Measurements from ENCODE around the gene CD200.
"Not testable (repeated sequence)": the region's sequence is repeated elsewhere in the genome, so short reads cannot be mapped to it uniquely, and the experiment has no call there.

The CD200 gene

DNA sequence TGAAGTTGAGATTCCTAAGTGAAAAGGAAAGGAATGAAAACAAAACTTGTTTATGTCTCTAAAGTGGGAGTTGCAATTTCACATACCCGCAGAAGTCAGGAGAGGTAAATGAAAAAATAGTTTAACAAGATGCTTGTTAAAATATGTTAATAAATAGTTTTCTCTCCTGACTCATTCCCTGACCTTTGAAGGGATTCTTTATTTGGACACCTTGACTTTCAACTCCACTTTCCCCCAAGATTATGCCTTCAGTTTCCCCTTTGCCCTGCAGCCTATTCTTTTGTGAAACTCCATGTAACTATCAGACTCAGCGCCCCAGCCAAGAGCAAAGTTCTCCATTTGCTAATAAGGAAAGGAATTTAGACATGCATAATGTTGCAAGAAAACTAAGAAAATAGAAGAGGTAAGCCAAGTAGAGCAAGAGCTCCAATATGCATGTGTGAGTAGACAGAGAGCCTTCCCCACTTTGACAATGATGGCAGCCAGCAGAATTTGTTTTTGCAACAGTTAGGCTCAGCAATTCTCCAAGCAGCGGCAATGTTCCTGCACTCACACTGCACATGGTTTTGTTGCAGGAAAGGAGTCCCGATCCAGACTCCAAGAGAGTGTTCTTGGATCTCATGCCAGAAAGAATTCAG, 61.2 kb downstream of the CD200 start:
- TF ChIP-seq, protein P1, sequence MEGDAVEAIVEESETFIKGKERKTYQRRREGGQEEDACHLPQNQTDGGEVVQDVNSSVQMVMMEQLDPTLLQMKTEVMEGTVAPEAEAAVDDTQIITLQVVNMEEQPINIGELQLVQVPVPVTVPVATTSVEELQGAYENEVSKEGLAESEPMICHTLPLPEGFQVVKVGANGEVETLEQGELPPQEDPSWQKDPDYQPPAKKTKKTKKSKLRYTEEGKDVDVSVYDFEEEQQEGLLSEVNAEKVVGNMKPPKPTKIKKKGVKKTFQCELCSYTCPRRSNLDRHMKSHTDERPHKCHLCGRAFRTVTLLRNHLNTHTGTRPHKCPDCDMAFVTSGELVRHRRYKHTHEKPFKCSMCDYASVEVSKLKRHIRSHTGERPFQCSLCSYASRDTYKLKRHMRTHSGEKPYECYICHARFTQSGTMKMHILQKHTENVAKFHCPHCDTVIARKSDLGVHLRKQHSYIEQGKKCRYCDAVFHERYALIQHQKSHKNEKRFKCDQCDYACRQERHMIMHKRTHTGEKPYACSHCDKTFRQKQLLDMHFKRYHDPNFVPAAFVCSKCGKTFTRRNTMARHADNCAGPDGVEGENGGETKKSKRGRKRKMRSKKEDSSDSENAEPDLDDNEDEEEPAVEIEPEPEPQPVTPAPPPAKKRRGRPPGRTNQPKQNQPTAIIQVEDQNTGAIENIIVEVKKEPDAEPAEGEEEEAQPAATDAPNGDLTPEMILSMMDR (IDR thresholded peaks at IDR 0.05): no peak
- TF ChIP-seq ZFX (IDR thresholded peaks at IDR 0.05; ENCODE audit: borderline replicate concordance): no peak
- H3K27ac ChIP-seq: no peak overlapping the region

DNA sequence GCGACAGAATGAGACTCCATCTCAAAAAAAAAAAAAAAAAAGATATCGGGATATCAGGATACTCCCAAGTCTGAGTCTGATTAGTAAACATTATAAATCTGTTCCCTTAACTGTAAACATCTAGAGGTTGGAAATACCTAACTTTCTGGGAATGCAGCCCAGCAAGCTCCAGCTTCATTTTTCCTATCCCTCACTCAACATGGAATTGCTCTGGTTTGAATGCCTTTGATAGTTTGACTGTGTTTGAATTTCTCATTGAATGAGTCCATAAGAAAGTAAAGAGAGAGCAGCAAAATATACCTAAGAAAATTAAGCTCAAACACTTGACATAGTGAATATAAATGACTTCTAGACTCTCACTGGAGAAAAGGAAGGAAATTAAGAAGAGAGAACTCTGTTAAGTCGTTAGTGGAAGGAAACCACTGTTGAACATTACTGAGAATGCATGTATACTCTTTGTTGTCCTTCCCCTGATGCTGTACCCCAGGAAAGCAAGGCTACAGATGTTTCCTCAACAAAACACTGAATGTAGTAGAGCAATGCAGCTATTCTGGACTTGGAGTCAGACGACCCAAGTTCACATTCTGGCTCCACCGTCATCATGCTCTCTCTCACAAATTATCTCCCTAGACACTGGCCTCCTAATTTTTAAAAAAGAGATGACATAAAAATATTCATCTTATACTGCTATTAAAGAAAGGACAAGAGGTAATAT, 62.4 kb downstream of the CD200 start:
- no peak for TF ChIP-seq ZFX (IDR thresholded peaks at IDR 0.05; ENCODE audit: borderline replicate concordance)
- TF ChIP-seq, protein P1 (IDR thresholded peaks at IDR 0.05): no peak
- no peak overlapping the region for H3K27ac ChIP-seq

DNA sequence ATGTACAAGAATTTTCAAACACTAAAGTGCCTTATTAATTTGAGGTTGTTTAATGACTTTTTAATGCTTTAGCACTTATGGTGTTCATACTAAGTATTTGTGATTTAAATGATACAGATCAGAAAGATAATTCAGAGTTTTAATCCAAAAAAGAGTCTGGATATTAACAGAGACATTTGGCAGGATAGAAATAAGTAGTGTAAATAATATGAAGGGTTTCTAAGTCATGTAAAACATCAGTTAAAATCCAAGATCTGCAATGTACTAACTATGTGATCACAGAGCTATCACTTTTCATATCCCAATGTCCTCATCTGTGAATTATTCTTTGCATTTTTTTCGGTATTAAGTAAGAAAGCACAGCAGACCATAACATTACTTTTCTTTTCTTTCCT, 62.9 kb downstream of the CD200 start:
- no peak overlapping the region for H3K27ac ChIP-seq
- TF ChIP-seq, protein P1 (IDR thresholded peaks at IDR 0.05): no peak
- TF ChIP-seq ZFX (IDR thresholded peaks at IDR 0.05; ENCODE audit: borderline replicate concordance): no peak

DNA sequence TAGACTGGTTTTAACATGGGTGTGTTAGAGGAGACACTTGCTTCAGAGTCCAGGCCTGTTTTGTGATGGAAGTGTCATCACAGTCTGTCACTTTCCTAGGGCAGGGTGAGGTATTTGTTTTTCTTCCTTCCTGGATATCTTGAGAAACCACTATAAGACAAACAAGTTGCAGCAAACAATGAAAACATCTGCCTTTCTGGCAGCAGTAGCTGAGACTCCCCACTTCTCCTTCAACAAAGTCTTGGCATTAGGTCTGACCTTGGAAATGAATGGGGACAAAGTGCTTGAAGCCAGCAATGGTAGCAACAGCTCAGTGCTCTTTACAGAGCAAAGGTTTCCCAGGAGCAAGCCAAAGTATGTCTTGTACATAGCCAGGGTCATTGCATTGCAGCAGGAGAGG, 64.6 kb downstream of the CD200 start:
- TF ChIP-seq, protein P1 (IDR thresholded peaks at IDR 0.05): no peak
- TF ChIP-seq ZFX (IDR thresholded peaks at IDR 0.05; ENCODE audit: borderline replicate concordance): no peak
- H3K27ac ChIP-seq: no peak overlapping the region

DNA sequence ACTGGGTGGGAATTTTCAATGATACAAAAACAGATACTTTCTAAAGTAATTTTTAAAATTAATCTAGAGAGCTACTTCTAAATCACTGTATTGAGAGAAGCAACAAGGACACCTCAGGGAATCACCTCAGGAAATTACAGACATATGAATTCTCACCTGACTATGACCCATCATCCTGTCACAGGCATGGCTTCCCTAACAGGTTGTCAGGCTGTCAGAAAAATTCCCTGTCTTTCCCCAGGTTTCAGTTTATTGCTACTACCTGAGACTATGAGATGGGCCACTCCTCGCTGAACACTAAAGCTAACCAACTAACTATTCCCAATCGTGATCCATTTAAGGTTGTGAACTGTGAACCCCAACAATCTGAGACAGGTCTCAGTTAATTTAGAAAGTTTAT, 66.1 kb downstream of the CD200 start:
- no peak for TF ChIP-seq ZFX (IDR thresholded peaks at IDR 0.05; ENCODE audit: borderline replicate concordance)
- H3K27ac ChIP-seq: no peak overlapping the region

DNA sequence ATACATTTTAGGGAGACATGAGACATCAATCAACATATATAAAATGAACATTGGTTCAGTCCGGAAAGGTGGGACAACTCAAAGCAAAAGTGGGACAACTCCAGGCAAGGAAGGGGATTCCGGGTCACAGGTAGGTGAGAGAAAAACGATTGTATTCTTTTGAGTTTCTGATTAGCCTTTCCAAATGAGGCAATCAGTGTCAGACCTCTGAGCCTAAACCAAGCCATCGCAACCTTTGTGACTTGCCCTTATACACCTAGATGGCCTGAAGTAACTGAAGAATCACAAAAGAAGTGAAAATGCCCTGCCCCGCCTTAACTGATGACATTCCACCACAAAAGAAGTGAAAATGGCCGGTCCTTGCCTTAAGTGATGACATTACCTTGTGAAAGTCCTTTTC, 66.6 kb downstream of the CD200 start:
- H3K27ac ChIP-seq: not testable (repeated sequence)

DNA sequence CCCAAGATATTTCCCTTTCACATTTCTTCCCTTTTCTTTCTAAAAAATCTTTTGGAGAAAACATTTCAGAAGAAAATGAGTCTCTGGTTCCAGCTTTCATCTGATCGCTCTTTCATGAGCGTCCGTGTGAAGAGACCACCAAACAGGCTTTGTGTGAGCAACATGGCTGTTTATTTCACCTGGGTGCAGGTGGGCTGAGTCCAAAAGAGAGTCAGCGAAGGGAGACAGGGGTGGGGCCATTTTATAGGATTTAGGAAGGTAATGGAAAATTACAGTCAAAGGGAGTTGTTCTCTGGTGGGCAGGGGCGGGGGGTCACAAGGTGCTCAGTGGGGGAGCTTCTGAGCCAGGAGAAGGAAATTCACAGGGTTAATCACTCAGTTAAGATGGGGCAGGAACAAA, 67.4 kb downstream of the CD200 start:
- H3K27ac ChIP-seq: not testable (repeated sequence)

DNA sequence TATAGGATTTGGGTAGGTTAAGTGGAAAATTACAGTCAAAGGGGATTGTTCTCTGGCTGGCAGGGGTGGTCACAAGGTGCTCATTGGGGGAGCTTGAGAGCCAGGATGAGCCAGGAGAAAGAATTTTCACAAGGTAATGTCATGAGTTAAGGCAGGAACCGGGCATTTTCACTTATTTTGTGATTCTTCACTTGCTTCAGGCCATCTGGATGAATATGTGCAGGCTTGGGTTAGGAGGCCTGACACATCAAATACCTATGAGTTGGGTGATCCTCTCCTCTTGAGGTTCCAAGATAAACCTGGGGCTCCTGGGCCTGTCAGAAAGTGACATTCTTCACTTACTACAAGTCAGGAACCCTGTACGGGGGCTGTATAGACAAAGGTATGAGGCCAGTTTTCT, 68.7 kb downstream of the CD200 start:
- TF ChIP-seq ZFX (IDR thresholded peaks at IDR 0.05; ENCODE audit: borderline replicate concordance): no peak
- TF ChIP-seq, protein P1 (IDR thresholded peaks at IDR 0.05): no peak
- H3K27ac ChIP-seq: no peak overlapping the region

DNA sequence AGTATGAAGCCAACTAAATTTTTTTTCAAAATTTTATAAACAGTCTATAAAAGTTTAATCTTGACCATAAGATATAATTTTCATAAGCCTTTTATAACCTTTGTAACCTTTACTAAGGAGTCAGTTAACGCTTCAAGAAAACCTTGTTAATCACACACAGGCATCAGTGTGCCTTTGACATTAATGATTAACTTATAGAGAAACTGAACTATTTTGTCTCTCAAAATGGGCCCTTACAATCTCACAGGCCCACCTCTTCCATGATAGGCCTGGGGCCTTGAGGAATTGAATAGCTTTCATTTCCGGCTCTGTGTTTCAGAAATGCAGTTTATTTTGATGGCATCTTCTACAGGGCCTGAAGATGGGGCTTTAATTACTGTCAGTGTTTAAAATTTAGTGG, 70.1 kb downstream of the CD200 start:
- H3K27ac ChIP-seq: peak overlapping the region; percentile 15; the same call in 1 of the 2 replicates
- TF ChIP-seq ZFX (IDR thresholded peaks at IDR 0.05; ENCODE audit: borderline replicate concordance): no peak
- TF ChIP-seq, protein P1 (IDR thresholded peaks at IDR 0.05): no peak

DNA sequence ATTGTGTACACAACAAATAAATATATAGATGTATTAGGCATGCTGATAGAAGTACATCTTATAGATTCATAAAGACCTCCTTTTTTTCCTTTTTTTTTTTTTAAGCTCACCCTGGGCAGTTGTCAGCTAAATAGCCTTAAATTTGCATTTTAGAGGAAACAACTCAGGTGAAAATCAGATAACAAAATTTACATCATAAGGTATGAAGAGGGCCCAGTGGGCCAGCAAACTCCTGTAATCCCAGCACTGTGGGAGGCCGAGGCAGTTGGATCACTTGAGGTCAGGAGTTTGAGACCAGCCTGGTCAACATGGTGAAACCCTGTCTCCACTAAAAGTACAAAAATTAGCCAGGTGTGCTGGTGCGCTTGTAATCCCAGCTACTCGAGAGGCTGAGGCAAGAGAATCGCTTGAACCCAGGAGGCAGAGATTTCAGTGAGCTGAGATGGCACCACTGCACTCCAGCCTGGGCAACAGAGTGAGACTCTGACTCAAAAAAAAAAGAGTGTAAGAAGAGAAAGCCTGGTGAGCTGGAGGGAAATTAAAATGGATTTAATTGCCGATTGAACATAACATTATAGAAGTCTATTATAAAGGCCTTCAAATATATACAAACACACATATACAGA, 72.1 kb downstream of the CD200 start:
- H3K27ac ChIP-seq: not testable (repeated sequence)
